ENCODE measurements around the gene SLCO4A1. TPM values are rescaled to one million over a fixed set of nuclear protein-coding genes. Genes with fewer than 3 reads are reported as not detected.

The SLCO4A1 gene
- total and polyA plus RNA-seq, 9 of the 15 experiments (the other 6 are each of a cell fraction or from before 2014, with no cell fraction given) = 1.6 to 21.9 (median 12.8) TPM

DNA sequence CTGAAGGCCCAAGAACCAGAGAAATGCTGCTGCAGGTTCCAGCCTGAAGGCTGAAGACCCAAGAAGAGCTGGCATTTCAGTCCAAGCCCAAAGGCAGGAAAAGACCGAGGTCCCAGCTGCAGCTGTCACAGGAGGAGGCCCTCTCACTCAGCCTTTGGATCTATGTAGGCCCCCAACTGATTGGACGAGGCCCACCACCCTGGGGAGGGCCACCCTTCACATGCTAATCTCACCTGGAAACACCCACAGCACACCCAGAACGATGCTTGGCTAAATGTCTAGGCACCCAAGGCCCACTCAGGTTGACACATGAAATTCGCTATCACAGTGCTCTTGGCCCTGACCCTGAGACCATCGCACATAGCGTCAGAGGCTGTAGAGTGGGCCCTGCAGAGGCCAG is 6.8 kb downstream of the SLCO4A1 start:
- POLR2A ChIA-PET = interaction anchor here (0.7 kb wide), 1 partner anchor 9 kb away, joined by 3 read pairs; no protein-coding TSS in a partner anchor
- no peak for ATAC-seq
- DNase-seq (ENCODE audit: extremely low read depth in 1 of 4, low spot score in 3 of 4) = no peak
- H3K79me2 ChIP-seq (ENCODE audit: control insufficient read depth, insufficient read depth, low read length) = peaks cover 65% of the 10 kb centered on the region
- H3K9ac ChIP-seq (ENCODE audit: insufficient read depth in 1 of 2, low read depth in 2 of 2, low read length in 2 of 2) = no peak overlapping the region
- no peak overlapping the region for H3K4me3 ChIP-seq
- H3K27me3 ChIP-seq (ENCODE audit: control insufficient read depth in 2 of 2, insufficient read depth in 2 of 2, low read length in 2 of 2) = no peaks in the 10 kb centered on the region
- in situ Hi-C loops (cut with MboI) (no loop called here), intact Hi-C loops (cut with micrococcal nuclease) (no loop called here)
- H2AFZ ChIP-seq (ENCODE audit: low read depth, low read length) = no peak overlapping the region
- CTCF ChIA-PET (ENCODE audit: low intra/inter-chr PET ratio) = interaction anchor here (0.8 kb wide), 1 partner anchor 381 kb away, joined by 3 read pairs; no protein-coding TSS in a partner anchor
- no peak overlapping the region for H3K27ac ChIP-seq (ENCODE audit: extremely low read depth, low read depth, low read length)
- 80% methylated on average over 4 of the region's 6 CpGs for WGBS (ENCODE audit: insufficient coverage, low coverage, missing lambda C conversion rate)
- no peak overlapping the region for H3K4me2 ChIP-seq (ENCODE audit: insufficient read depth, low read length)
- peaks cover 49% of the 10 kb centered on the region; the same call in 2 of the 3 replicates for H3K36me3 ChIP-seq (ENCODE audit: control insufficient read depth, insufficient read depth, low read length)
- peaks cover 19 to 82% of the 10 kb centered on the region in 2 experiments for H3K4me1 ChIP-seq (replicated peaks in 1 of 2; ENCODE audit: control insufficient read depth in 2 of 2, insufficient read depth in 2 of 2, low read length in 2 of 2)
- no peaks in the 10 kb centered on the region for H3K9me3 ChIP-seq (replicated peaks; ENCODE audit: control insufficient read depth, insufficient read depth, low read depth, low read length)
- FAIRE-seq = peak; percentile 44
- H4K20me1 ChIP-seq (replicated peaks; ENCODE audit: control insufficient read depth, insufficient read depth, low read length) = peaks cover 36% of the 10 kb centered on the region
- TF ChIP-seq RBM39 (optimal IDR thresholded peaks at IDR 0.05; ENCODE audit: low read depth, low read length) (no peak), ZNF134 (CRISPR knock-in tag; conservative IDR thresholded peaks at IDR 0.05) (peak; percentile 86)
- peaks cover 12% of the 10 kb centered on the region for H3K9me1 ChIP-seq (ENCODE audit: control insufficient read depth, insufficient read depth, low read length)
- no TSS peak for BruUV-seq (replicated peaks)

- Histone ChIP-seq H3K36me3 (ENCODE audit: control insufficient read depth, insufficient read depth, low read length) (peaks cover 38% of the 10 kb centered on the region; the same call in 2 of the 3 replicates), H3K4me2 (ENCODE audit: insufficient read depth, low read length) (no peak overlapping the region; the same call in 1 of the 2 replicates), H2AFZ (ENCODE audit: low read depth, low read length) (no peak overlapping the region), H3K27ac (ENCODE audit: extremely low read depth, low read depth, low read length) (peak overlapping the region; percentile 62; the same call in 1 of the 3 replicates), H3K9me1 (ENCODE audit: control insufficient read depth, insufficient read depth, low read length) (peaks cover 12% of the 10 kb centered on the region), H3K27me3 (ENCODE audit: control insufficient read depth in 2 of 2, insufficient read depth in 2 of 2, low read length in 2 of 2) (no peaks in the 10 kb centered on the region), H3K4me1 (replicated peaks in 1 of 2; ENCODE audit: control insufficient read depth in 2 of 2, insufficient read depth in 2 of 2, low read length in 2 of 2) (peaks cover 19 to 76% of the 10 kb centered on the region in 2 experiments), H3K79me2 (ENCODE audit: control insufficient read depth, insufficient read depth, low read length) (peaks cover 54% of the 10 kb centered on the region), H4K20me1 (replicated peaks; ENCODE audit: control insufficient read depth, insufficient read depth, low read length) (peaks cover 25% of the 10 kb centered on the region), H3K9ac (ENCODE audit: insufficient read depth in 1 of 2, low read depth in 2 of 2, low read length in 2 of 2) (peak overlapping the region in 1 of 2 experiments; percentile 72; a peak in 2 of 4 replicates), H3K4me3 (no peak overlapping the region), H3K9me3 (replicated peaks; ENCODE audit: control insufficient read depth, insufficient read depth, low read depth, low read length) (no peaks in the 10 kb centered on the region)
- no TSS peak for BruUV-seq (replicated peaks)
- 83% methylated on average over 23 of the region's 24 CpGs for WGBS (ENCODE audit: insufficient coverage, low coverage, missing lambda C conversion rate)
- intact Hi-C loops (cut with micrococcal nuclease) = no loop called here
- in situ Hi-C loops (cut with MboI) = no loop called here
- DNase-seq (ENCODE audit: extremely low read depth in 1 of 4, low spot score in 3 of 4) (no peak), FAIRE-seq (no peak), ATAC-seq (no peak)
- ChIA-PET CTCF (ENCODE audit: low intra/inter-chr PET ratio) (no interaction called here), POLR2A (interaction anchor here (0.8 to 1.3 kb wide), 4 partner anchors 9 to 34 kb away, joined by 3 to 4 read pairs (median 4); partner anchors contain the start of gene SLCO4A1)
- TF ChIP-seq, protein P1, sequence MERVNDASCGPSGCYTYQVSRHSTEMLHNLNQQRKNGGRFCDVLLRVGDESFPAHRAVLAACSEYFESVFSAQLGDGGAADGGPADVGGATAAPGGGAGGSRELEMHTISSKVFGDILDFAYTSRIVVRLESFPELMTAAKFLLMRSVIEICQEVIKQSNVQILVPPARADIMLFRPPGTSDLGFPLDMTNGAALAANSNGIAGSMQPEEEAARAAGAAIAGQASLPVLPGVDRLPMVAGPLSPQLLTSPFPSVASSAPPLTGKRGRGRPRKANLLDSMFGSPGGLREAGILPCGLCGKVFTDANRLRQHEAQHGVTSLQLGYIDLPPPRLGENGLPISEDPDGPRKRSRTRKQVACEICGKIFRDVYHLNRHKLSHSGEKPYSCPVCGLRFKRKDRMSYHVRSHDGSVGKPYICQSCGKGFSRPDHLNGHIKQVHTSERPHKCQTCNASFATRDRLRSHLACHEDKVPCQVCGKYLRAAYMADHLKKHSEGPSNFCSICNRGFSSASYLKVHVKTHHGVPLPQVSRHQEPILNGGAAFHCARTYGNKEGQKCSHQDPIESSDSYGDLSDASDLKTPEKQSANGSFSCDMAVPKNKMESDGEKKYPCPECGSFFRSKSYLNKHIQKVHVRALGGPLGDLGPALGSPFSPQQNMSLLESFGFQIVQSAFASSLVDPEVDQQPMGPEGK (CRISPR knock-in tag; IDR thresholded peaks at IDR 0.05; ENCODE audit: borderline replicate concordance) = no peak
- TF ChIP-seq, protein P2, sequence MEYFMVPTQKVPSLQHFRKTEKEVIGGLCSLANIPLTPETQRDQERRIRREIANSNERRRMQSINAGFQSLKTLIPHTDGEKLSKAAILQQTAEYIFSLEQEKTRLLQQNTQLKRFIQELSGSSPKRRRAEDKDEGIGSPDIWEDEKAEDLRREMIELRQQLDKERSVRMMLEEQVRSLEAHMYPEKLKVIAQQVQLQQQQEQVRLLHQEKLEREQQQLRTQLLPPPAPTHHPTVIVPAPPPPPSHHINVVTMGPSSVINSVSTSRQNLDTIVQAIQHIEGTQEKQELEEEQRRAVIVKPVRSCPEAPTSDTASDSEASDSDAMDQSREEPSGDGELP (CRISPR knock-in tag; IDR thresholded peaks at IDR 0.05; ENCODE audit: borderline replicate concordance) = no peak
- TF ChIP-seq HNRNPK (IDR thresholded peaks at IDR 0.05; ENCODE audit: low read depth, low read length, poor library complexity, severe bottlenecking) (no peak), ZNF431 (CRISPR knock-in tag; IDR thresholded peaks at IDR 0.05) (no peak), ZSCAN32 (CRISPR knock-in tag; IDR thresholded peaks at IDR 0.05) (no peak), NR2F6 (CRISPR knock-in tag; IDR thresholded peaks at IDR 0.05) (no peak), ZFP36 (IDR thresholded peaks at IDR 0.05; ENCODE audit: low read depth, low read length, partially characterized antibody) (peak; percentile 47), GTF2F1 (IDR thresholded peaks at IDR 0.05; ENCODE audit: low read depth, low read length) (no peak)
These were observed 8.4 kb downstream of the SLCO4A1 start for GRCh38 chr20:62650551-62651284.

Measured in K562 (cell line).